GM19467 (cell line): ENCODE data around the gene LRRC4C.

Source experiments
- ATAC-seq: cut with Tn5 transposase; IDR thresholded peaks from one replicate; pipeline ENCODE4 v1.9.1; 2021; ENCODE audit warnings: mild to moderate bottlenecking, moderate library complexity; ENCODE audit not compliant: unreplicated experiment

The LRRC4C gene

GRCh38 chr11:40134820-40135570 lies 1324.5 kb downstream of the LRRC4C start:
- no peak for ATAC-seq

GRCh38 chr11:40133498-40133897 lies 1326.0 kb downstream of the LRRC4C start:
- ATAC-seq = no peak

GRCh38 chr11:40132912-40133311 lies 1326.5 kb downstream of the LRRC4C start:
- no peak for ATAC-seq

GRCh38 chr11:40130427-40130826 lies 1329.0 kb downstream of the LRRC4C start:
- no peak for ATAC-seq

- no peak for ATAC-seq
Measured at GRCh38 chr11:40129266-40129665, 1330.2 kb downstream of the LRRC4C start.

- no peak for ATAC-seq
Measured at GRCh38 chr11:40125054-40125453, 1334.4 kb downstream of the LRRC4C start.

GRCh38 chr11:40119661-40120060 lies 1339.8 kb downstream of the LRRC4C start:
- ATAC-seq = no peak

GRCh38 chr11:40118780-40119179 lies 1340.7 kb downstream of the LRRC4C start:
- no peak for ATAC-seq

- ATAC-seq = no peak
Measured at GRCh38 chr11:40118026-40118425, 1341.4 kb downstream of the LRRC4C start.

GRCh38 chr11:40104941-40105550 lies 1354.4 kb downstream of the LRRC4C start:
- ATAC-seq = no peak

- no peak for ATAC-seq
Measured at GRCh38 chr11:40100781-40101180, 1358.7 kb downstream of the LRRC4C start.

- no peak for ATAC-seq
Measured at GRCh38 chr11:40100162-40100553, 1359.3 kb downstream of the LRRC4C start.

- no peak for ATAC-seq
Measured at GRCh38 chr11:40099426-40100161, 1359.9 kb downstream of the LRRC4C start.

- no peak for ATAC-seq
Measured at GRCh38 chr11:40095446-40095845, 1364.0 kb downstream of the LRRC4C start.

GRCh38 chr11:40094954-40095353 lies 1364.5 kb downstream of the LRRC4C start:
- no peak for ATAC-seq

- ATAC-seq = no peak
Measured at GRCh38 chr11:40080434-40080833, 1379.0 kb downstream of the LRRC4C start.
